COLO668 (cell line): Measurements from ENCODE around the gene NDUFS8.

Source experiments
- DNase-seq: peaks from one replicate; lab custom pipeline; 2025; ENCODE audit not compliant: unreplicated experiment; lab: John Stamatoyannopoulos, UW

The NDUFS8 gene

GRCh38 chr11:68035266-68035876 lies 4.9 kb downstream of the NDUFS8 start:
- DNase-seq = no peak

- no peak for DNase-seq
Observed at GRCh38 chr11:68036141-68036716, 5.7 kb downstream of the NDUFS8 start.

- DNase-seq = no peak
Observed at GRCh38 chr11:68036717-68037239, 6.3 kb downstream of the NDUFS8 start.

- no peak for DNase-seq
Observed at GRCh38 chr11:68037411-68038225, 7.1 kb downstream of the NDUFS8 start.

- DNase-seq = peak; percentile 73
Observed at GRCh38 chr11:68038226-68038717, 7.8 kb downstream of the NDUFS8 start.

- DNase-seq = peak; percentile 86
Observed at GRCh38 chr11:68038718-68039525, 8.4 kb downstream of the NDUFS8 start, which contains the start of gene TCIRG1. TSS of gene TCIRG1 (plus strand) at chr11:68039025. CDS start at chr11:68041272, 2,247 bp downstream.

GRCh38 chr11:68039526-68040086 lies 9.1 kb downstream of the NDUFS8 start:
- peak; percentile 32 for DNase-seq

- DNase-seq = peak; percentile 73
Observed at GRCh38 chr11:68040101-68040956, 9.8 kb downstream of the NDUFS8 start.

- no peak for DNase-seq
Observed at GRCh38 chr11:68040957-68041591, 10.6 kb downstream of the NDUFS8 start.

GRCh38 chr11:68041617-68042218 lies 11.2 kb downstream of the NDUFS8 start:
- DNase-seq = no peak

- DNase-seq = no peak
Observed at GRCh38 chr11:68042219-68043028, 11.9 kb downstream of the NDUFS8 start.

- no peak for DNase-seq
Observed at GRCh38 chr11:68043029-68043348, 12.5 kb downstream of the NDUFS8 start.

- DNase-seq = peak; percentile 86
Observed at GRCh38 chr11:68043349-68044144, 13.1 kb downstream of the NDUFS8 start.

- peak; percentile 86 for DNase-seq
Observed at GRCh38 chr11:68044145-68044813, 13.8 kb downstream of the NDUFS8 start.

- no peak for DNase-seq
Observed at GRCh38 chr11:68044898-68045351, 14.4 kb downstream of the NDUFS8 start.

- DNase-seq = no peak
Observed at GRCh38 chr11:68047437-68048290, 17.2 kb downstream of the NDUFS8 start.
